MCF 10A (cell line): ENCODE measurements around the gene ACYP2. TPM values are rescaled to one million over a fixed set of nuclear protein-coding genes. Genes with fewer than 3 reads are reported as not detected.

ENCODE experiments used
- BruUV-seq: library from RNA; stranded (reverse); fragments of 400-500 nt; replicated peaks from 2 replicates; lab custom pipeline; 2021; lab: Mats Ljungman, UMichigan
- CTCF ChIA-PET: fragments of 300-600 bp; sonication (Branson Sonifier 250); formaldehyde crosslinking; extraction: SDS; loops from one replicate; lab custom pipeline; 2021; ENCODE audit warnings: antibody characterized with exemption, inconsistent platforms; lab: Yijun Ruan, JAX
- POLR2A ChIA-PET: fragments of 300-600, 350-650 bp; sonication (Branson Sonifier 250); formaldehyde crosslinking; extraction: SDS; loops from one replicate; lab custom pipeline; 2020; ENCODE audit warnings: antibody characterized with exemption, inconsistent platforms; lab: Yijun Ruan, JAX
- DNase-seq: peaks from one replicate; pipeline ENCODE4 v3.0.0-alpha.2; 2018; ENCODE audit not compliant: unreplicated experiment
- H3K27ac Mint-ChIP-seq: one replicate; pipeline ENCODE4 v1.8.0; 2022; ENCODE audit warnings: mild to moderate bottlenecking, low read depth, mixed read lengths; ENCODE audit not compliant: unreplicated experiment
- H3K27me3 Mint-ChIP-seq: one replicate; pipeline ENCODE4 v1.8.0; 2022; ENCODE audit warnings: mixed read lengths; ENCODE audit not compliant: insufficient read depth, unreplicated experiment
- H3K36me3 Mint-ChIP-seq: one replicate; pipeline ENCODE4 v1.8.0; 2022; ENCODE audit warnings: mild to moderate bottlenecking, moderate library complexity, mixed read lengths; ENCODE audit not compliant: insufficient read depth, unreplicated experiment
- H3K4me1 Mint-ChIP-seq: one replicate; pipeline ENCODE4 v1.8.0; 2022; ENCODE audit warnings: mixed read lengths; ENCODE audit not compliant: insufficient read depth, unreplicated experiment
- H3K4me3 Mint-ChIP-seq: one replicate; pipeline ENCODE4 v1.8.0; 2022; ENCODE audit warnings: mild to moderate bottlenecking, moderate library complexity, mixed read lengths; ENCODE audit not compliant: unreplicated experiment
- H3K9me3 Mint-ChIP-seq: one replicate; pipeline ENCODE4 v1.8.0; 2022; ENCODE audit warnings: mixed read lengths; ENCODE audit not compliant: unreplicated experiment
- CTCF ChIP-seq: fragments of 200-600 bp; IDR thresholded peaks from one replicate; pipeline ENCODE4 v1.8.0; 2022; ENCODE audit warnings: antibody characterized with exemption, mild to moderate bottlenecking; ENCODE audit not compliant: unreplicated experiment
- intact Hi-C: fragments of 100-400 bp; cut with micrococcal nuclease; formaldehyde crosslinking; loops from 2 replicates; pipeline ENCODE4 v1.14.1; 2022
- total RNA-seq: library from RNA; stranded (reverse); gene quantifications from 2 replicates; pipeline ENCODE4 v1.2.3, GENCODE V29; 2022

The ACYP2 gene
- total RNA-seq, 1 experiment from 2014 or later = 14.3 TPM

GRCh38 chr2:54161660-54162424 lies 46.4 kb downstream of the ACYP2 start:
- H3K27ac Mint-ChIP-seq = no peak overlapping the region
- H3K27me3 Mint-ChIP-seq = no peaks in the 10 kb centered on the region
- H3K36me3 Mint-ChIP-seq = peaks cover 7% of the 10 kb centered on the region
- DNase-seq = no peak
- no peaks in the 10 kb centered on the region for H3K9me3 Mint-ChIP-seq
- H3K4me1 Mint-ChIP-seq = no peaks in the 10 kb centered on the region
- TF ChIP-seq CTCF = no peak
- ChIA-PET CTCF (interaction anchor here (0.6 to 2.4 kb wide), 15 partner anchors 9 to 545 kb away, joined by 3 to 10 read pairs (median 5); no protein-coding TSS in a partner anchor), POLR2A (interaction anchor here (0.6 to 1.5 kb wide), 9 partner anchors 12 to 511 kb away, joined by 3 to 5 read pairs (median 3); partner anchors contain the start of gene ACYP2)
- intact Hi-C loops = no loop called here
- no TSS peak for BruUV-seq
- no peak overlapping the region for H3K4me3 Mint-ChIP-seq

GRCh38 chr2:54164106-54164505 lies 48.7 kb downstream of the ACYP2 start:
- H3K36me3 Mint-ChIP-seq = no peaks in the 10 kb centered on the region
- no peak for DNase-seq
- no peak overlapping the region for H3K4me3 Mint-ChIP-seq
- no peaks in the 10 kb centered on the region for H3K4me1 Mint-ChIP-seq
- no peak overlapping the region for H3K27ac Mint-ChIP-seq
- no TSS peak for BruUV-seq
- ChIA-PET POLR2A (no interaction called here), CTCF (interaction anchor here (0.6 to 0.9 kb wide), 2 partner anchors 57 to 198 kb away, joined by 3 read pairs; no protein-coding TSS in a partner anchor)
- TF ChIP-seq CTCF = no peak
- no peaks in the 10 kb centered on the region for H3K9me3 Mint-ChIP-seq
- intact Hi-C loops = no loop called here
- H3K27me3 Mint-ChIP-seq = no peaks in the 10 kb centered on the region

GRCh38 chr2:54166121-54166773 lies 50.8 kb downstream of the ACYP2 start:
- intact Hi-C loops = no loop called here
- no peak overlapping the region for H3K4me3 Mint-ChIP-seq
- no peaks in the 10 kb centered on the region for H3K4me1 Mint-ChIP-seq
- no peak for DNase-seq
- no TSS peak for BruUV-seq
- ChIA-PET POLR2A (interaction anchor here (0.7 to 1.2 kb wide), 4 partner anchors 37 to 518 kb away, joined by 3 to 4 read pairs (median 4); no protein-coding TSS in a partner anchor), CTCF (interaction anchor here (0.6 kb wide), 1 partner anchor 10 kb away, joined by 3 read pairs; no protein-coding TSS in a partner anchor)
- no peaks in the 10 kb centered on the region for H3K9me3 Mint-ChIP-seq
- no peak overlapping the region for H3K27ac Mint-ChIP-seq
- TF ChIP-seq CTCF = no peak
- H3K36me3 Mint-ChIP-seq = no peaks in the 10 kb centered on the region
- H3K27me3 Mint-ChIP-seq = no peaks in the 10 kb centered on the region

GRCh38 chr2:54176577-54176976 lies 61.2 kb downstream of the ACYP2 start:
- TF ChIP-seq CTCF = peak; percentile 10
- Mint-ChIP-seq H3K9me3 (no peaks in the 10 kb centered on the region), H3K36me3 (no peaks in the 10 kb centered on the region), H3K4me1 (no peaks in the 10 kb centered on the region), H3K4me3 (no peak overlapping the region), H3K27ac (no peak overlapping the region), H3K27me3 (no peaks in the 10 kb centered on the region)
- ChIA-PET CTCF (interaction anchor here (0.6 to 1.8 kb wide), 11 partner anchors 8 to 614 kb away, joined by 3 to 8 read pairs (median 3); no protein-coding TSS in a partner anchor), POLR2A (no interaction called here)
- DNase-seq = peak; percentile 40
- intact Hi-C loops = loop anchor here (5.0 kb wide), 1 partner anchor 526 kb away; no protein-coding TSS in a partner anchor
- no TSS peak for BruUV-seq
